COLO668 (cell line): Measurements from ENCODE around the gene CSPG4.
A peak's percentile ranks its signal among the peaks of the same experiment; 100 is the strongest.
"Not testable (repeated sequence)": the region's sequence is repeated elsewhere in the genome, so short reads cannot be mapped to it uniquely, and the experiment has no call there.

Source experiments
- DNase-seq: peaks from one replicate; lab custom pipeline; 2025; ENCODE audit not compliant: unreplicated experiment; lab: John Stamatoyannopoulos, UW

Gene CSPG4

GRCh38 chr15:75738647-75739325, 26.1 kb upstream of the CSPG4 start:
- DNase-seq = peak; percentile 92

DNA sequence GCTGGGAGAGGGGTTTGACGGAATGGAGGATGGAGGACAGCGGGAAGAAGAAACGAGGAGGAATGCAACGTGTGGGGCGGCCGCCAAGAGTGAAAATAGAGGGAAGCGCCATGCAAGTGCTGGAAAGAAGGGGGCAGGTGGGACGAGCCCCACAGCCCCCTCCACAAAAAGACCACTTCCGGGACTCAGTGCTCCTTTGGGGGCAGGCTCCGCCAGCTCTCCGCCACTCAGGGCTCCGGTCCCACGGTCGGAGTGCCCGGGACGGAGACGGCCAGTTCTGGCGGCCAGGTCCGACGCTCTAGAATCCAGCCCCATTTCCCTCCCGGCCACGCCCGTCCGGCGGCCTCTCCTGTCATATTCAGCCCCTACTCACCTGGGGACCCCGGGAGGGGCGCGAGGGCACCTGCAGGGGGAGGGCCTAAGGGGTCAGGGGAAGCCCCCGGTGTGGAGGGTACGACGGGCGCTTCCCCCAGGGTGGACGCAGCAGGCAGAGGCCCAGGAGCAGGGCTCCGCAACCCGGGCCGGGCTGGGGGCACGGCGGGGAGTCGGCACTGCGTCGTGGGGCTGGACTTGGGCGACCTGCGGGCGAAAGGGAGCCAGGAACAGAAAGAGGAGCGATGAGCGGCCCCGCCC, 25.5 kb upstream of the CSPG4 start:
- peak; percentile 36 for DNase-seq

GRCh38 chr15:75737116-75738013, 24.7 kb upstream of the CSPG4 start:
- DNase-seq = not testable (repeated sequence)

DNA sequence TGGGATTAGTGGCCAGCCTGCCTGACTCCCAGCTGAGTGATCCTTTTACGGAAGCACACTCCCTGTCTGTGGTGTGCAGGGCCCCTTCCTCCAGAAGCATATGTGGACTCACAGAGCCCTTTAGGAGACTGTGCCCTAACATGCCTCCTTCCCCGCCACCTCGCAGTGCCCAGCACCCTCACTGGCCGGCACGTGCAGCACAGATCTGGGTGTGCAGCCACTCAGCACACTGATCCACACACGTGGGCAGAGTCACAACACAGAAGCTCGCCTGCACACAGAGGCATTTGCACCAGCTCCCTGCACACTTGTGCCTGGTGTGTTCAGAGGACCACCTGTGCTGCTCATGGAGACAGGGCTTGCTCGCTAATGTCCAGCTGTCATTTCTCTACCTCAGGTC, 23.6 kb upstream of the CSPG4 start:
- no peak for DNase-seq

DNA sequence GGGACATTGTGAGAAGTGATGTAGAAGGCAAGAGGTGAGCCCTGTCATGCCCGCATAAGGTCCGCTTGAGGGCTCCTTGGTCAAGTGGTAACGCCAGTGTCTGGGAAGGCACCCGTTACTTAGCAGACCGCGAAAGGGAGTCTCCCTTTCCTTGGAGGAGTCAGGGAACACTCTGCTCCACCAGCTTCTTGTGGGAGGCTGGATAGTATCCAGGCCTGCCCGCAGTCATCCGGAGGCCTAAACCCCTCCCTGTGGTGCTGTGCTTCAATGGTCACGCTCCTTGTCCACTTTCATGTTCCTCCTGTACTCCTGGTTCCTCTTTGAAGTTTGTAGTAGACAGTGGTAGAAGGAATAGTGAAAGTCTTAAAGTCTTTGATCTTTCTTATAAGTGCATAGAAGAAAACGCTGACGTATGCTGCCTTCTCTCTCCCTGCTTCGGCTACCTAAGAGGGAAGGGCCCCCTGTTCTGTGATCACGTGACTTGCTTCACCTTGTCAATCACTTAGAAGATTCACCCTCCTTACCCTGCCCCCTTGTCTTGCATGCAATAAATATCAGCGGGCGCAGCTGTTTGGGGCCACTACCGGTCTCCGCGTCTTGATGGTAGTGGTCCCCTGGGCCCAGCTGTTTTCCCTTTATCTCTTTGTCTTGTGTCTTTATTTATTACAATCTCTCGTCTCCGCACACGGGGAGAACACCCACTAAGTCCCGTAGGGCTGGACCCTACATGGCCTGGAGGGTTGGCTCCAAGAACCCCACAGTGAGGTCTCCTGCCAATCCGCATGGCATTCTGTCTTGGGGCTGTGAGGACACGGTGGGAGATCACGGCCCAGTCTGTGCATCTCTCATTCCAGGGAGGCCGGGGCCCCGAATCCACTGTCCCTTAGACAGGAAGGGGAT, 22.5 kb upstream of the CSPG4 start:
- not testable (repeated sequence) for DNase-seq

DNA sequence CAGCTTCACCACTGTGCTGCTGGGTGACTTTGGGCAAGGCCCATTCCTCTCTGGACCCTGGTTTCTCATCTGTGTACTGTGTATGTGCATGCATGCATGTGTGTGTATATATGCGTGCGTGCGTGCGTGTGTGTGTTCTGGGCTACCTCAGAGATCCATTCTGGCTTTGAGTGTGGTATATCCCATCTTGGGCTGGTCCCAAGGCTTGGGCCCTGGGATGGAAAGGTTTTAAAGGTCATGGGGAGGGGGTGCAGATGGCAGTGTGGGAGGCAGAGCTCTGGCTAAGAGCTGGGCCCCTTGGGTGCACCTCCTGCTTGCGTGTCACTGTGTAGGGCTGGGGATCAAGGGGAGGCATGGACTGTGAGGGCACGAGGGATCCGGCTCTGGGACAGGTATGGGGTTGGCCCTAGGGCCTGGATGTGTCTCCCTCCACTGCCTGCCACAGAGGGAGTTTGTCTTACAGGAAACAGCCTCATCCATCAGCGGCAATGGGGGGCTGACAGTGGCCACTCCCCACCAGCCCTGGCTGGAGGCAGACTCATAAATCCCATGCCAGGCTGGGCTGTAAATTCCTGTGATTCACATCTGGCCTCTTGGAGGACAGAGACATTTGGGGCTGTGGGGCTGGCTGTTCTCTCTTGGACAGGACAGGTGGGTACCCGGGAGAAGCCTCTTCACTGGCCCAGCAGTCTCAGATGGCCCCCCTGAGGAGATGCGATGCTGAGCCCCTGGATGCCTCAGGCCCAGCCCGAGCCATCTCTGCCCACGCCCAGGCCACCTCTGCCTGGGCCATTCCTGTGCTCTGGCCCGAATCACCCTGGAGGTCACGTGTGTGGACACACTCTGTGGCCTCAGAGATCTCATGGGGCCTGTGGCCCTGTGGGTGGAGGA, 21.4 kb upstream of the CSPG4 start:
- DNase-seq = no peak

GRCh38 chr15:75732809-75733451, 20.3 kb upstream of the CSPG4 start:
- peak; percentile 44 for DNase-seq

- DNase-seq = no peak
These were observed 19.6 kb upstream of the CSPG4 start for GRCh38 chr15:75732177-75732808.

- DNase-seq = no peak
These were observed 18.9 kb upstream of the CSPG4 start for GRCh38 chr15:75731248-75732151.

DNA sequence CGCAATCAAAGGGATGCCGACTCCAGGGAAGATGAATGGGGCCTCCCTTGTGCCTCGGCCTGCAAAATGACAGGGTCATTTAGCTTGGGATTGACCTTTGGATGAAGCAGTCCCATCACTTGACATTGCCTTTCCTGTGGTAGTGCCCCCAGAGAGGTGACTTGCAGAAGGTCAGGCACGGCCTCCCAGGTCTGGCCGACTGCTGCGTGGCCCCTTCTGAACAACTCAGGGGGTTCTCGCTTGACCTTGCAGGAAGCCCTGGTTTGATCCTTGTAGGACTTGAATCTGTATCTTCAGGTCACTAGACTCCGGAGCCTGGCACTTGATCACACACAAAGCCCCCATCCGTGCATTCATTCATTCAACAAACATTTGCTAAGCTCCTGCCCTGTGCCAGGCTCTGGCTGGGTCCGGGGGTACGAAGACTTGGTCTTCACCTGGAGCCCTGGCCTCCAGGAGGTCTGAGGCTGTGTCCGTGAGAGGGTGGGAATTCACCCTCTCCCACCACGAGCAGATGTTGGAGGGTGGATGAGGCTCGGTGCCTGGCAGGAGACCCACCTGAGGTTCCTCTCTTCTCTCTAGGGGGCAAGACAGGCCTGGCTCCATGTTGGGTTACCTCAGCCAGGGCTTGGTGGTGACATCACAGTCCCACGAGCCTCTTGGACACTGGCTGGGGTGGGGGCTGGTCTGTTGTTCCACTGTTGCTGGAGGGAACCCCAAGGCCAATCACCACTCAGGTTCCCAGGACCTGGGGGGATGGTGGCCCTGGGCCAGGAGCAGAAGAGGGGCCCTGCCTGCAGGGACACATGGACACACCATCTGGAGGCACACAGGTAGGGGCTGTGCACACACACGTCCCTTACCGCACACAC, 18.0 kb upstream of the CSPG4 start:
- not testable (repeated sequence) for DNase-seq

GRCh38 chr15:75729326-75730069, 16.9 kb upstream of the CSPG4 start:
- no peak for DNase-seq

- peak; percentile 46 for DNase-seq
These were observed 15.4 kb upstream of the CSPG4 start for GRCh38 chr15:75727851-75728715.

DNA sequence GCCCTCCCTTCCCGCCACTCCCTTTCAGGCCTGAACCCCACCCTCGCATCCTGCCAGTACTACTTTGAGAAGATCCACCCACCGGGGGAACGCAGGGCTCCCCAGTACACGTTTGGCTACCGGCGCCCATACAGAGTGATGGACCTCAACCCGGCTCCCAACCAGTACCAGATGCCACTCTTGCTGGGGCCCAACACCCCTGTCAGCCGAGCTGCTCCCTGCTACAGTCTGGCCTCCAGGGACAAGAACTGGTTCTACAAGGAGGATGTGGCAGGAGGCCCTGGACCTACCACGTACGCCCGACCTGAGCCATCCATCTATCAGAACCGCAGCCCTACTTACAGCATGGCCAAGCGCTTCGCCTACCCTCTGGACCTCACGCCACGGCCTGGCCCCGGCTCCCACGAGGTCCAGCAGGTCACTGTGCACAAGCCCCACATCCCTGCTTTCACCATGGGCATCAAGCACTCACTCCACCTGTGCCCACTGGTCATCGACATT, 14.4 kb upstream of the CSPG4 start:
- DNase-seq = no peak

GRCh38 chr15:75725719-75726607, 13.3 kb upstream of the CSPG4 start:
- no peak for DNase-seq
